Activated CD4-positive, alpha-beta T cell treated with anti-CD3 and anti-CD28 coated beads, Interleukin-2, amount 10 ng/mL, durations not matched to agents 7 days and 5 days (primary cell): ENCODE measurements around the gene ENAH. TPM values are rescaled to one million over a fixed set of nuclear protein-coding genes. Genes with fewer than 3 reads are reported as not detected.

ENCODE experiments used
- CTCF ChIA-PET: fragments of 350-600 bp; sonication (Branson Sonifier 250); formaldehyde crosslinking; loops from one replicate; lab custom pipeline; 2021; ENCODE audit warnings: antibody characterized with exemption; lab: Charles Lee
- POLR2A ChIA-PET: fragments of 350-600 bp; sonication (Branson Sonifier 250); formaldehyde crosslinking; loops from one replicate; lab custom pipeline; 2021; ENCODE audit warnings: antibody characterized with exemption; lab: Charles Lee
- DNase-seq: peaks from one replicate; pipeline ENCODE4 v3.0.0-alpha.2; 2020
- H3K27ac Mint-ChIP-seq: one replicate; pipeline ENCODE4 v1.8.0; 2021; ENCODE audit warnings: mild to moderate bottlenecking, moderate library complexity, mixed read lengths
- H3K27me3 Mint-ChIP-seq: one replicate; pipeline ENCODE4 v1.8.0; 2021; ENCODE audit warnings: mixed read lengths
- H3K36me3 Mint-ChIP-seq: one replicate; pipeline ENCODE4 v1.8.0; 2021; ENCODE audit warnings: low read depth, mixed read lengths
- H3K4me1 Mint-ChIP-seq: one replicate; pipeline ENCODE4 v1.8.0; 2021; ENCODE audit warnings: mixed read lengths
- H3K4me3 Mint-ChIP-seq: one replicate; pipeline ENCODE4 v1.8.0; 2021; ENCODE audit warnings: mild to moderate bottlenecking, moderate library complexity, mixed read lengths
- H3K9me3 Mint-ChIP-seq: one replicate; pipeline ENCODE4 v1.8.0; 2021; ENCODE audit warnings: mixed read lengths
- total RNA-seq, 2 experiments: library from RNA; stranded (reverse); gene quantifications; one replicate each; pipeline ENCODE4 v1.2.3, GENCODE V29; 2021

The ENAH gene
- total RNA-seq, 2 experiments from 2014 or later: not detected

DNA sequence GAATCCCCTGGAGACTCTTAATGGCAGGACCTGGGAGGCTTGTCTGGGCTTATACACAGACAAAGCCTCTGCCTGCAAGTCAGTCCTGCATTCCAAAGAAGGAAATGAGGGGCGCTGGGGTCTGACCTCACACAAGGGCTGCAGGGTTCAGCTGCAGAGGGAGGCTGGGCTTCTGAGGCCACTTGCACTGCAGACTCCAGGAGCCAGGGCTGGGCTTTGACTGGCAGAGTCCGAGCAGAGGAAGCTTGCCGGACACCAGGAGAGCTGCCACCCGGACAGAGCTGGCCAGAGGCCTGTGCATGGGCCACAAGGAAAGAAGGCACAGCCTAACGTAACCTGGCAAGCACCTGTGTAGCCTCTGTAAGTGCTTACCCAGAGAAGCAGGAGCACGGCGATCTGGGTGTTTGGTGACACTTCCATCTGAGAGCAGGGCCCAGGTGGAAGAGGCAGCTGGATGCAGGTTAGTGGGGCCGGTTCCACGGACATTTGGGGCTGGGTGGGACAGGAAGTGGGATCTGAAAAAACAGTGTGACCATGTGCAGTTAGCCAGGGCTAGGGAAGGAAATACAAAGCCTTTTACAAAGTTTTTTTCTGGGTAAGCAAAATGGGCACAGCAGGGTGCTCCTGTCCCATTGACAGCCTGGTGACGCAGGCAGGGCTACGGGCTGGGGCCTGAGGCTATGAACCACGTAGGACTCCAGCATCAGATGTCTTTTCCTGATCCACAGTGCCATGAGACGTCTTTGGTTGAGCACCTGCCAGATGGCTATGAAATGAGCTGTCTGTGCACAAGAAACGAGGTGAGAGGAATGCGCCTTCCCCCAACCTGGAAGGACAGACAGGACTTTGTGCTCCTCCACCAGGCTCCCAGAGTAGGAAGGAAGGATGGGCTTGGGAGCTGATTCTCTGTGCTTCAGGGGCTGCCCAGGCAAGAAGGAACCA lies 187.8 kb downstream of the ENAH start:
- ChIA-PET POLR2A (no interaction called here), CTCF (interaction anchor here (1.1 to 2.4 kb wide), 4 partner anchors 9 to 21 kb away, joined by 3 to 7 read pairs (median 5); no protein-coding TSS in a partner anchor)
- no peaks in the 10 kb centered on the region for H3K27me3 Mint-ChIP-seq
- H3K9me3 Mint-ChIP-seq: no peaks in the 10 kb centered on the region
- H3K4me1 Mint-ChIP-seq: peaks cover 79% of the 10 kb centered on the region
- no peak for DNase-seq
- peaks cover 3% of the 10 kb centered on the region for H3K36me3 Mint-ChIP-seq
- H3K27ac Mint-ChIP-seq: peak overlapping the region; percentile 84
- H3K4me3 Mint-ChIP-seq: peak overlapping the region; percentile 19

GRCh38 chr1:225462714-225463574 lies 190.0 kb downstream of the ENAH start:
- Mint-ChIP-seq H3K4me3 (no peak overlapping the region), H3K27me3 (no peaks in the 10 kb centered on the region), H3K27ac (peak overlapping the region; percentile 76), H3K36me3 (peaks cover 3% of the 10 kb centered on the region), H3K9me3 (no peaks in the 10 kb centered on the region), H3K4me1 (peaks cover 76% of the 10 kb centered on the region)
- DNase-seq: no peak
- ChIA-PET CTCF (interaction anchor here (1.0 to 3.7 kb wide), 4 partner anchors 12 to 17 kb away, joined by 3 to 18 read pairs (median 10); no protein-coding TSS in a partner anchor), POLR2A (no interaction called here)

- Mint-ChIP-seq H3K27me3 (no peaks in the 10 kb centered on the region), H3K36me3 (peaks cover 3% of the 10 kb centered on the region), H3K4me1 (peaks cover 76% of the 10 kb centered on the region), H3K4me3 (no peak overlapping the region), H3K9me3 (no peaks in the 10 kb centered on the region), H3K27ac (peak overlapping the region; percentile 76)
- ChIA-PET CTCF (interaction anchor here (0.6 to 3.7 kb wide), 4 partner anchors 12 to 815 kb away, joined by 4 to 18 read pairs (median 10); no protein-coding TSS in a partner anchor), POLR2A (no interaction called here)
- DNase-seq: no peak
Observed at GRCh38 chr1:225462429-225462713, 190.6 kb downstream of the ENAH start.

GRCh38 chr1:225461533-225462428 lies 191.1 kb downstream of the ENAH start:
- POLR2A ChIA-PET: no interaction called here
- H3K4me1 Mint-ChIP-seq: peaks cover 72% of the 10 kb centered on the region

DNA sequence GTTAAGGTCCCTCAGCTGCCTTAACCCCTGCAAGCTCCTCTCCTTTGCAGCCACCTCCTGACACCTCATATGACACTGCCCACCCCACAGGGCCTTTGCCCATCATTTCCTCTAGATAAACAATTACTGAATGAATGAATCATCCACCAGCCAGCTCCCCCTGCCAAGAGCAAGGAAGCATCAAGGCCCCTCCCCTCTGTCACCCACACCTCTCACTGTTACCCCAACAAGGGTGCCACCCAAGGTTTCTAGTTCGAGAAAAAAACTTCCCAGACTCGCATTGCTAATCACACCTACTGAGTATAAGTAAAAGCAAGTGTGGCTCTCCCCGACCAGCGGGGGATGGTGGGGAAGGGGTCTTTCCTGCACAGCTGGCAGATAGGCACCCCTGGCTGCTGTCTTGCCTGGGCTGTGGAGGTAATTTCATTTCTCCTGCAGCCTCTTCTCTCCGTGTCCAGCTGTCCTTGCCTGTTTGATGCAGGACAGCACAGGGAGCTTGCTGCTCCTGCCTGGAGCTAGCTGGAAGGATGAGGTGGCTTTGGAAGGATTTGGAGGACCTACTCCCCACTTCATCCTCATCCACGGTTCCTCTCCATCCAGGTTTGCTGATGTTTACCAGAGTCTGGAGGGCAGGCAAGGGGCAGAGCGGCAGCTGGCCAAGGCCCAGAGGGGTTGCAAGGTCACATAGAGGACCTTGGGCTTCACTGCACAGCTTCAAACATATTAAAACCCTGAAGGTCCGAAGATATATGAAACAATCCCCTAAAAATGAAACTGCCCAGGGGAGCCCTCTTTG lies 192.0 kb downstream of the ENAH start:
- H3K9me3 Mint-ChIP-seq: no peaks in the 10 kb centered on the region
- peak; percentile 48 for DNase-seq
- no peak overlapping the region for H3K4me3 Mint-ChIP-seq
- no peaks in the 10 kb centered on the region for H3K36me3 Mint-ChIP-seq
- ChIA-PET CTCF (interaction anchor here (1.3 to 3.7 kb wide), 5 partner anchors 10 to 28 kb away, joined by 6 to 18 read pairs (median 6); no protein-coding TSS in a partner anchor), POLR2A (interaction anchor here (0.7 kb wide), 1 partner anchor 539 kb away, joined by 3 read pairs; the partner anchor contains the start of gene SDE2)
- H3K27me3 Mint-ChIP-seq: no peaks in the 10 kb centered on the region
- H3K27ac Mint-ChIP-seq: peak overlapping the region; percentile 61
- peaks cover 65% of the 10 kb centered on the region for H3K4me1 Mint-ChIP-seq

More at GRCh38 chr1:225461533-225462428, 191.1 kb downstream of the ENAH start:
- H3K4me3 Mint-ChIP-seq: no peak overlapping the region
- peaks cover under 1% of the 10 kb centered on the region for H3K36me3 Mint-ChIP-seq
- H3K9me3 Mint-ChIP-seq: no peaks in the 10 kb centered on the region
- no peaks in the 10 kb centered on the region for H3K27me3 Mint-ChIP-seq
- DNase-seq: no peak
- peak overlapping the region; percentile 76 for H3K27ac Mint-ChIP-seq
- CTCF ChIA-PET: interaction anchor here (0.6 to 3.7 kb wide), 5 partner anchors 13 to 815 kb away, joined by 4 to 18 read pairs (median 6); no protein-coding TSS in a partner anchor

DNA sequence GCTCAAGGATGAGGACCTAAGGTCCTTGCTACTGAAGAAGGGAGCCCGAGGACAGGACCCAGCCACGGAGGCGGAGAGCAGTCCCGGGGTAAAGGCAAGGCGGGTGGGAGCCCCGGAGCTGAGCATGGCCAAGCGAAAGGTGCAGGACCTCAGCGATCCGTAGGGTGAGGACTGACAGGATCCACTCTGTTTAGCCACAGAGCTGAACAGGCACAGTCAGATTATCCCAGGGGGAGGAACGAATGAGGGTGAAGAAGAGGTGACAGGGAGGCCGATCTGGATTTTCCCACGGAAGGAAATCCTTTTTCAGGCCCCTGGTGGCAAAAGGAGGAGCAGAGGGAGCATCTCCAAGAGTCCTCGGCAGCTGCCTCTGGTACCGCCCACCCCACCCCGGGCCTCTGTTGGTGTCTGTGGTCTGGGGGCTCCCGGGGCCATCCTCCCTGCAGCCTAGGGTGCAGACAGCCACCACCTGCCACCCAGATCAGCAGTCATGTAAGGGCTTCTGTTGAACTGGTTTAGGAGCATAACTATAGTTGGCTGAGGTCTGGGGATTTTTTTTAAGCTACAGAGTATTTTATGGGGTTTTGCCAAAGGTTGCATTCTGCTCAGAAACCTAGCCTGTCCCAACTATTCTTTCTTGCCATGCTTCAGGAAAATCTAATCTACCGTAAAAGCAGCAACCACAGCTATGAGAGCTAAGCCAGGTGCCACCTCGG lies 192.7 kb downstream of the ENAH start:
- no peak overlapping the region for H3K4me3 Mint-ChIP-seq
- DNase-seq: no peak
- no peaks in the 10 kb centered on the region for H3K9me3 Mint-ChIP-seq
- H3K27ac Mint-ChIP-seq: peak overlapping the region; percentile 61
- H3K4me1 Mint-ChIP-seq: peaks cover 59% of the 10 kb centered on the region
- H3K27me3 Mint-ChIP-seq: no peaks in the 10 kb centered on the region
- H3K36me3 Mint-ChIP-seq: no peaks in the 10 kb centered on the region
- ChIA-PET CTCF (interaction anchor here (0.6 to 3.7 kb wide), 7 partner anchors 10 to 142 kb away, joined by 3 to 18 read pairs (median 6); no protein-coding TSS in a partner anchor), POLR2A (interaction anchor here (0.7 kb wide), 1 partner anchor 539 kb away, joined by 3 read pairs; the partner anchor contains the start of gene SDE2)

GRCh38 chr1:225458222-225458631 lies 194.7 kb downstream of the ENAH start:
- Mint-ChIP-seq H3K27ac (no peak overlapping the region), H3K4me1 (peaks cover 57% of the 10 kb centered on the region), H3K36me3 (no peaks in the 10 kb centered on the region), H3K4me3 (no peak overlapping the region), H3K9me3 (no peaks in the 10 kb centered on the region), H3K27me3 (no peaks in the 10 kb centered on the region)
- POLR2A ChIA-PET: no interaction called here
- no peak for DNase-seq
- CTCF ChIA-PET: interaction anchor here (1.1 kb wide), 1 partner anchor 11 kb away, joined by 3 read pairs; no protein-coding TSS in a partner anchor

- peaks cover 2% of the 10 kb centered on the region for H3K36me3 Mint-ChIP-seq
- H3K27ac Mint-ChIP-seq: no peak overlapping the region
- H3K4me1 Mint-ChIP-seq: peaks cover 40% of the 10 kb centered on the region
- no peak overlapping the region for H3K4me3 Mint-ChIP-seq
- no peak for DNase-seq
- H3K9me3 Mint-ChIP-seq: no peaks in the 10 kb centered on the region
- no peaks in the 10 kb centered on the region for H3K27me3 Mint-ChIP-seq
- ChIA-PET POLR2A (interaction anchor here (0.7 kb wide), 1 partner anchor 13 kb away, joined by 3 read pairs; no protein-coding TSS in a partner anchor), CTCF (interaction anchor here (0.6 to 3.8 kb wide), 4 partner anchors 9 to 642 kb away, joined by 3 to 24 read pairs (median 4); no protein-coding TSS in a partner anchor)
Observed at GRCh38 chr1:225454733-225455132, 198.2 kb downstream of the ENAH start.

GRCh38 chr1:225453797-225454648 lies 198.9 kb downstream of the ENAH start:
- ChIA-PET CTCF (interaction anchor here (0.6 to 3.8 kb wide), 4 partner anchors 8 to 76 kb away, joined by 3 to 24 read pairs (median 4); no protein-coding TSS in a partner anchor), POLR2A (interaction anchor here (0.7 kb wide), 1 partner anchor 14 kb away, joined by 3 read pairs; no protein-coding TSS in a partner anchor)
- Mint-ChIP-seq H3K27me3 (no peaks in the 10 kb centered on the region), H3K4me3 (no peak overlapping the region), H3K27ac (no peak overlapping the region), H3K36me3 (peaks cover 2% of the 10 kb centered on the region), H3K9me3 (no peaks in the 10 kb centered on the region), H3K4me1 (peaks cover 36% of the 10 kb centered on the region)
- DNase-seq: no peak
